Measurements from ENCODE around the gene RNF38.
"Not testable (repeated sequence)": the region's sequence is repeated elsewhere in the genome, so short reads cannot be mapped to it uniquely, and the experiment has no call there.

RNF38 gene

GRCh38 chr9:36336131-36336907 lies 63.8 kb downstream of the RNF38 start:
- no peak for DNase-seq

- no peak for DNase-seq
Observed at GRCh38 chr9:36332006-36332405, 68.1 kb downstream of the RNF38 start.

DNA sequence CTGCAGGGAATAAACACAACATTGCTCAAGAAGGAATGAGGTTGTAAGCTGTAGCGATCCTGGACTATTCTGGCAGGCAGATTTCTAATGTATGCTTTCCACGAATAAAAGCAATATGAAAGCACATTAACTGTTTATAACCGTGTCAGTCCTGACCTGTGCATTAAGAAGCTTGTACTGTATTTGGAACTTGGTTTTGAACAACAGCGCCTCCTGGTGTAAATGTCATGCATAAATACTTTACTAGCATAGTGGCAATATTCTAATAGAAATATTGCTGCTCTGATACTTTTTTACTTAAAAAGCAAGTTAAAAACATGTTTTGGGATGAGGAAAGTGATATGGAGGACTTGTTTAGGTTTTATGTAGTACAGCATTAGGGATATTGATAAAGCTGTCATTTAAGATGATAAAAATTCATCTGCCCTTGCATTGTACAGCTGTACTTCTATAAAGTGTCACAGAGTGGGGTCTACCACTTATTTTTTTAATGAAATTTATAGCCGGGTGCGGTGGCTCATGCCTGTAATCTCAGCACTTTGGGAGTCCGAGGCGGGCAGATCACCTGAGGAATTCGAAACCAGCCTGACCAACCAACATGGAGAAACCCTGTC lies 71.2 kb downstream of the RNF38 start:
- peak in 12 of 56 donors; percentile 4 to 93 (median 30) for DNase-seq

GRCh38 chr9:36325081-36325828 lies 74.8 kb downstream of the RNF38 start:
- DNase-seq, result peak in 3 of 56 donors; percentile 4 to 10 (median 8)

DNA sequence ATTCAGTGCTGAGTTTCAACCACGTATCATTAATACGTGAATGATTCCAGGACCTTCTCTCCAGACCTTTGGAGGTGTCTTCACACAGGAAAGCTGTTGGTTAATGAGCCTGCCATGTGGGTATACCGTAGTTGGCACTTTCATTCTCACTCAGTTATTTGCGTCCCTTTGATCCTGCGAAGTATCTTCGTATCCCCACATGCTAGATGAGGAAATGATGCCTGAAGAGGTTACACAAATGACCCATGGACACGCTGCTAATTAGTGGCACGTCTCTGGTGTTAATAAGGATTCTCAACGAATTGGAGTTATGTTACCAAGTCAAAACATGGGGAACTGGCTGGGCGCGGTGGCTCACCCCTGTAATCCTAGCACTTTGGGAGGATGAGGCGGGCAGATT lies 76.1 kb downstream of the RNF38 start:
- no peak for DNase-seq

- no peak for DNase-seq
Observed at GRCh38 chr9:36322462-36322861, 77.6 kb downstream of the RNF38 start.

- DNase-seq, result not testable (repeated sequence)
Observed at GRCh38 chr9:36321903-36322302, 78.2 kb downstream of the RNF38 start.

GRCh38 chr9:36320466-36320865 lies 79.6 kb downstream of the RNF38 start:
- DNase-seq, result no peak

DNA sequence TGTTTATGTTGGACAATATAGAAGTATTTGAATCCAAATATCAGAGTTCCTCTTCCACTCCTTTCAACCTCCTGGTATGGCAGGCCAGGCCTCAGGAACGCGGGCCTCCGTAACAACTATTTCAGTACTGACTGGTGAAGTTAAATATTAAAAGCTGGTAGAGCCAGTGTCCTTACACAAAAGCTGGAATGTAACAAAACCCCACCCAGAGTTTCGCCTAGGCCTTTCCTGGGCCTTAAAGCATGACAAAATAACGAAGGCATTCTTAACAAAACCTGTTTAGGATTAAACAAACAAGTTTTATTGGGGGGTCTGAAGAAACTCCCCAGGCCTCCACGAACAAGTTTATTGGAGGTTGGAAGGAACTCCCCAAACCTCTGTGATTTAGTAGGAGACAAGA lies 80.3 kb downstream of the RNF38 start:
- no peak for DNase-seq

DNA sequence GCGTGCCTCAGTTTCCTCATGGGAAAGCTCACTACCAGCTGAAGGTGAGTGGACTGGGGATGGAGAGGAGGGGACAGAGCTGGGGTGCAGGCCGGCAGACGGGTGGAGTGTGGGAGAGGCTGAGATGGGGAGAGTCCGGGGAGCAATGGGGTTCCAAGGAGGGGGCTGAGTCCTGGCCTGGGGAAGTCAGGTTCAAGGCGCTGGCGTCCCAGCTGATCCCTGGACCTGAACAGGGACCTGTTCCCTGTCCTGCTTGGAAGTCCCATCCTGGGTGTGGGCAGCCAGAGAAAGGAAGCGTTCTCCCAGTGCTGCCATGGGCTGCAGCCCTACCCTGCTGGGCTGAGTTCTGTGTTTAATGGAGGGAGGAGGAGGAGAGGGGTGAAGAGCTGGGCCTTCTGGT lies 80.9 kb downstream of the RNF38 start:
- no peak for DNase-seq

DNA sequence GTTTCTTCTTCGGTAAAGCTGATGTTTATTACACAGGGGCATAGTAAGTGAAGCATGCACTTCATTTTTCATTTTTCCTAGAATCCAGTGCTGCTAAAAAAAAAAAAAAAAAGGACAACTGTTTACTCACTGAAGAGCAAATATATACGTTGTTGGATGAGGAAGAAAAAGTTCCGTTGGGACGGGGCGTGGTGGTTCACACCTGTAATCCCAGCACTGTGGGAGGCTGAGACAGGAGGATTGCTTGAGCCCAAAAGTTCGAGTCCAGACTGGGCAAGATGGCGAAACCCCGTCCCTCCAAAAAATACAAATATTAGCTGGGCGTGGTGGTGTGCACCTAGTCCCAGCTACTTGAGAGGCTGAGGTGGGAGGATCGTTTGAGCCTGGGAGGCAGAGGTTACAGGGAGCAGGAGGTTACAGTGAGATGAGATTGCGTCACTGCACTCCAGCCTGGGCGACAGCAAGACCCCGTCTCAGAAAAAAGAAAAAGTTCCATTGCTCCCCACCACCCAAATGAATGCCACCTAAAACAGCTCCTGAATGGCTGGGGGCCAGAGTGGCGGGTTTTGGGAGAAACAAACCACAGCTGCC lies 81.8 kb downstream of the RNF38 start:
- DNase-seq, result no peak

DNA sequence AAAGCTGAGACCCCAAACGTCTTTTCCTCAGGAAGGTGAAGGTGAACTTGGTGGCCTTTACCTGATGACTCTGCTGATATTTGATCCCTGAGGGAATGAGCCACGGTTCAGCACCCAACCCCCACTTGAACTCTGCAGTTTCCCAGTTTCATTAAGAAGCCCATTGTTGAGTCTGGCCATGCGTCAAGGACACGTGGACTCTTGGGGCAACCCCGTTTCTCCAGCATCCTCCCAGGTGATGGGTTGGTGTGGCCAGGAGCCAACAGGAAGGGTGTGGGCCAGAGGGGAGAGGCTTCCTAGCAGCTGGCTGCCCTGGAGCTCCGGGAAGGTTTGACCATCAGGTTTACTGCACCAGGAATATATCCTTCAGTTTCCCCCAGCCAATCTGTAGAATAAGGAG lies 82.3 kb downstream of the RNF38 start:
- peak in 10 of 56 donors; percentile 10 to 32 (median 17) for DNase-seq

DNA sequence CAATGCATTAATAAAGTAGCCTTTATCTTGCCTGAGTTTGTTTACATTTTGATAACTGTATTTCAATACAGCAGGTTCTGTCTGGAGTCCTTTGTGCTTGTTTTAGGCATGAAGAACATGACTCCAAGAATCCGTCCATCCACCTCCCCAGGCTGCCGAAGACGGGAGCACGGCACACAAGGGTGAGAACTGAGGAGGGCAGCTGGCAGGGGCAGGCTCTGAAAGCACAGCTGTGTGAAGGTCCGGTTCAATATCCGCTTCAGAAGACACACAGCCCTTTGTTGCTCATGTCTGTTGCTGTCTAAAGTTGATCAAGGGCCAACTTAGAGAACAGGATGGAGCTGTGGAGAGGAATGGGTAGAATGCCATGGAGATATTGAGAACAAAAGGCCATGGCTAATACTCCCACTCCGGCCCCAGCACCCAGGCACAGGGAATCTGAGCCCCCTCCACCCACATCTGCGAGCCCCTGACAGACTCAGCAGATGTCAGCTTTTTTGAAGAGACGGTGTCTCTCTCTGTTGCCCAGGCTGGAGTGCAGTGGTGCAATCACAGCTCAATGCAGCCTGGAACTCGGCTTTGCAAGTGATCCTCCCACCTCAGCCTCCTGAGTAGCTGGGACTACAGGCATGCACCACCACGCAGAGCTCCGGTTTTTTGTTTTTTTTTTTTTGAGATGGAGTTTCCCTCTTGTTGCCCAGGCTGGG lies 83.3 kb downstream of the RNF38 start:
- DNase-seq, result peak in 54 of 56 donors; percentile 16 to 92 (median 72)

DNA sequence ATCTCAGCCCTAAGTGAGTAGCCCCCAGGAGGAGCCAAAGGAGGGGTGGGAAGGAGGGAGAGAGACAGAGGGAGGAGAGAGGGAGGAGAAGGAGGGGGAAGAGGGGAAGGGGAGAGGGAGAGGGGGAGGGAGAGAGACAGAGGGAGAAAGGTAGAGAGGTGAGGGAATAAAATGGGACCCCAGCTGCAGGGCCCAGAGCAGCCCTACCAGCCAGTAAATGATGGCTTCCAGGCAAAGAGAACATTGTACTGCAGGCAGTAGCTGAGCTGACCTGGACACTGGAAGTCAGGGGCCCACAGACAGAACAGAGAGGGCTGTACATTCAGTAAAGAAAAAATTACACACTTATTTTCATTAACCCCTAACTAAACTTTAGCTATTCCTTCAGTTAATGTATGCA lies 84.0 kb downstream of the RNF38 start:
- no peak for DNase-seq

- no peak for DNase-seq
Observed at GRCh38 chr9:36315283-36315682, 84.8 kb downstream of the RNF38 start.

DNA sequence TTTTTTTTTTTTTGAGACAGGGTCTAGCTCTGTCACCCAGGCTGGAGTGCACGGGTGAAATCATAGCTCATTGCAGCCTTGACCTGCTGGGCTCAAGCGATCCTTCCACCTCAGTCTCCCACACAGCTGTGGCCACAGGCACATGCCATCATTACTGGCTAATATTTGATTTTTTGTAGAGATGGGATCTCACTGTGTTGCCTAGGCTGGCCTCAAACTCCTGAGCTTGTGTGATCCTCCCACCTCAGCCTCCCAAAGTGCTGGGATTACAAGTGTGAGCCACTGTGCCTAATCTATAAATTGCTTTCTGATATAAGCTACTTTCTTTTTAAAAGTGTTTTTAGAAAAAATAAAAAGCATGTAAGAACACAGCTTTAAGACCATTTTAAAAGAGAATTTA lies 85.3 kb downstream of the RNF38 start:
- DNase-seq, result no peak

- no peak for DNase-seq
Observed at GRCh38 chr9:36306471-36307306, 93.4 kb downstream of the RNF38 start.

- DNase-seq, result not testable (repeated sequence)
Observed at GRCh38 chr9:36304366-36304765, 95.7 kb downstream of the RNF38 start.

DNA sequence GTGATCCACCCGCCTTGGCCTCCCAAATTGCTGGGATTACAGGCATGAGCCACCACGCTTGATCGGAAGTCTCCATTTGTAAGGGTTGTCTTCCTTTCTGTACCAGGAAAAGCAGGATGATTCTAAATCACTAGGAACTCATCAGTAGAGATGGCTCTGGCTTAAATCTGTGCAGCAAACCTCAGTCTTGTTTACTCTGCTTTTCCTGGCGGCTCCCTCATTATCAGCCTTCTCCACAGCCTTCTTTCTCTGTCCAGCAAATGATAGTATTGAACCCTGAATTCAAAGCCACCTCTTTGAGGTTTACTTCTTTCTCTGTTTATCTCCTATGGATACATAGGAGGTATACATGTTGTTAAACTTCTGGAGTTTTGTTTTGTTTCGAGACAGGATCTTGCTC lies 98.8 kb downstream of the RNF38 start:
- no peak for DNase-seq

GRCh38 chr9:36298566-36298965 lies 101.5 kb downstream of the RNF38 start:
- DNase-seq, result no peak

Measured in amygdala (tissue), 56 donors.